ENCODE measurements around the gene IFT80. TPM values are rescaled to one million over a fixed set of nuclear protein-coding genes. Genes with fewer than 3 reads are reported as not detected.

IFT80 gene
- total and polyA plus RNA-seq, 2 of the 4 experiments (the other 2 are of a cell fraction): 15.2 to 16.8 TPM

GRCh38 chr3:160286231-160286630 is 112.8 kb downstream of the IFT80 start:
- Histone ChIP-seq H2BK5ac (ENCODE audit: low read depth, low read length, poor library complexity, severe bottlenecking) (no peak overlapping the region), H3K18ac (ENCODE audit: low read depth, low read length) (no peak overlapping the region), H3K27ac (ENCODE audit: insufficient read depth, low read length) (no peak overlapping the region), H3K4me3 (ENCODE audit: insufficient read depth, low read depth, low read length) (no peak overlapping the region), H2AK5ac (ENCODE audit: low read depth, low read length) (no peak overlapping the region), H3K79me1 (ENCODE audit: low read depth in 1 of 2, low read length in 2 of 2) (no peaks in the 10 kb centered on the region), H2BK120ac (ENCODE audit: low read depth, low read length) (no peak overlapping the region), H3K27me3 (ENCODE audit: control insufficient read depth, insufficient read depth, low read length) (no peaks in the 10 kb centered on the region), H3K4me2 (ENCODE audit: low read depth, low read length) (no peak overlapping the region), H3K14ac (replicated peaks; ENCODE audit: low read depth, low read length) (no peak overlapping the region), H4K5ac (ENCODE audit: low read depth, low read length) (no peak overlapping the region), H4K20me1 (ENCODE audit: insufficient read depth, low read length) (no peaks in the 10 kb centered on the region), H3K9me3 (ENCODE audit: control insufficient read depth, insufficient read depth, low read length) (no peaks in the 10 kb centered on the region), H3K23ac (ENCODE audit: low read depth, low read length) (no peak overlapping the region), H4K91ac (ENCODE audit: insufficient read depth, low read depth, low read length) (no peak overlapping the region), H3K56ac (ENCODE audit: extremely low read depth, insufficient read depth, low read length) (no peak overlapping the region), H3K4me1 (ENCODE audit: control insufficient read depth, insufficient read depth, low read length) (no peaks in the 10 kb centered on the region), H3K4ac (ENCODE audit: low read depth, low read length) (no peak overlapping the region), H2BK20ac (ENCODE audit: low read depth, low read length) (no peak overlapping the region), H3K36me3 (ENCODE audit: control insufficient read depth, insufficient read depth, low read length) (no peaks in the 10 kb centered on the region), H3K9ac (ENCODE audit: low read depth, low read length) (no peak overlapping the region), H2AK9ac (replicated peaks; ENCODE audit: low read depth, low read length, poor library complexity) (no peak overlapping the region), H2BK15ac (ENCODE audit: low read depth, low read length) (no peak overlapping the region), H3K9me1 (ENCODE audit: insufficient read depth, low read length) (no peaks in the 10 kb centered on the region), H2AFZ (replicated peaks; ENCODE audit: low read length, poor library complexity) (no peak overlapping the region), H4K8ac (ENCODE audit: low read depth in 2 of 2, low read length in 2 of 2) (no peak overlapping the region)
- in situ Hi-C loops (cut with MboI; ENCODE audit: low sequenced_read_pairs) (no loop called here), intact Hi-C loops (cut with micrococcal nuclease) (no loop called here), dilution Hi-C loops (cut with HindIII; ENCODE audit: low sequenced_read_pairs, unreplicated experiment) (no loop called here)
- POLR2A ChIA-PET (ENCODE audit: unreplicated experiment): no interaction called here
- BruUV-seq (replicated peaks): no TSS peak
- no peak for DNase-seq
- CTCF ChIA-PET: no interaction called here
- no peak for ATAC-seq (ENCODE audit: low read depth)
- TF ChIP-seq ELK1 (IDR thresholded peaks at IDR 0.05; ENCODE audit: borderline replicate concordance, low read depth, low read length): no peak
- no peak for TF ChIP-seq RFX5 (IDR thresholded peaks at IDR 0.05; ENCODE audit: low read depth, low read length)
- TF ChIP-seq CHD1 (IDR thresholded peaks at IDR 0.05; ENCODE audit: low read depth, low read length): no peak
- TF ChIP-seq BHLHE40 (IDR thresholded peaks at IDR 0.05; ENCODE audit: low read depth, low read length): no peak
- no peak for TF ChIP-seq RAD21 (IDR thresholded peaks at IDR 0.05; ENCODE audit: low read length)
- no peak for TF ChIP-seq NFE2L2 (IDR thresholded peaks at IDR 0.05; ENCODE audit: low read depth, low read length)
- no peak for TF ChIP-seq MXI1 (IDR thresholded peaks at IDR 0.05; ENCODE audit: borderline replicate concordance, low read depth, low read length)
- no peak for TF ChIP-seq FOS (IDR thresholded peaks at IDR 0.05; ENCODE audit: low read depth, low read length)
- no peak for TF ChIP-seq POLR2A (IDR thresholded peaks at IDR 0.05; ENCODE audit: low read depth, low read length)
- no peak for TF ChIP-seq USF2 (IDR thresholded peaks at IDR 0.05; ENCODE audit: low read depth, low read length)
- no peak for TF ChIP-seq CTCF (conservative IDR thresholded peaks at IDR 0.05; ENCODE audit: low read depth, low read length)
- no CpG with 5 or more reads among the region's 1 CpG for WGBS, 2 experiments (ENCODE audit: extremely low coverage in 2 of 2, insufficient read length in 1 of 2)
